DMS53 (cell line): ENCODE results near the gene HIPK2.
"Not testable (repeated sequence)": the region's sequence is repeated elsewhere in the genome, so short reads cannot be mapped to it uniquely, and the experiment has no call there.

Experiments used
- DNase-seq: peaks from one replicate; lab custom pipeline; 2025; lab: John Stamatoyannopoulos, UW

HIPK2 gene

GRCh38 chr7:139566736-139567646, 210.8 kb downstream of the HIPK2 start:
- DNase-seq = no peak

- DNase-seq = no peak
Observed at GRCh38 chr7:139566075-139566474, 211.7 kb downstream of the HIPK2 start.

- no peak for DNase-seq
Observed at GRCh38 chr7:139563856-139564255, 213.9 kb downstream of the HIPK2 start.

GRCh38 chr7:139562961-139563565, 214.7 kb downstream of the HIPK2 start:
- no peak for DNase-seq

- DNase-seq = no peak
Observed at GRCh38 chr7:139562491-139562890, 215.3 kb downstream of the HIPK2 start.

- DNase-seq = peak; percentile 97
Observed at GRCh38 chr7:139560678-139561077, 217.1 kb downstream of the HIPK2 start.

GRCh38 chr7:139560199-139560598, 217.6 kb downstream of the HIPK2 start:
- DNase-seq = peak; percentile 52

GRCh38 chr7:139559364-139560105, 218.3 kb downstream of the HIPK2 start:
- no peak for DNase-seq

GRCh38 chr7:139557857-139558581, 219.8 kb downstream of the HIPK2 start:
- DNase-seq = no peak

GRCh38 chr7:139553991-139554700, 223.7 kb downstream of the HIPK2 start:
- not testable (repeated sequence) for DNase-seq

- DNase-seq = no peak
Observed at GRCh38 chr7:139548302-139549028, 229.3 kb downstream of the HIPK2 start.

- DNase-seq = no peak
Observed at GRCh38 chr7:139544645-139545044, 233.2 kb downstream of the HIPK2 start.

- DNase-seq = peak; percentile 30
Observed at GRCh38 chr7:139543801-139544603, 233.8 kb downstream of the HIPK2 start.

GRCh38 chr7:139542308-139543151, 235.3 kb downstream of the HIPK2 start:
- peak; percentile 94 for DNase-seq

GRCh38 chr7:139541600-139542307, 236.0 kb downstream of the HIPK2 start:
- peak; percentile 70 for DNase-seq

- DNase-seq = no peak
Observed at GRCh38 chr7:139540203-139540602, 237.6 kb downstream of the HIPK2 start.

- DNase-seq = no peak
Observed at GRCh38 chr7:139538881-139539635, 238.7 kb downstream of the HIPK2 start.
